AG04449 (cell line): ENCODE measurements around the gene TNS1.

ENCODE experiments used
- CTCF ChIA-PET: fragments of 350-600 bp; formaldehyde crosslinking; extraction: SDS; loops from one replicate; lab custom pipeline; 2021; ENCODE audit warnings: antibody characterized with exemption; lab: Yijun Ruan, JAX
- POLR2A ChIA-PET: fragments of 400-600, 350-600 bp; formaldehyde crosslinking; extraction: SDS; loops from one replicate; lab custom pipeline; 2020; ENCODE audit warnings: antibody characterized with exemption, inconsistent platforms; lab: Yijun Ruan, JAX
- DNase-seq: peaks from one replicate; pipeline ENCODE4 v3.0.0-alpha.2; 2010; ENCODE audit warnings: low read depth, low spot score
- H3K4me3 ChIP-seq: 2 replicates; pipeline ENCODE4 v1.5.1; 2011; ENCODE audit warnings: low read depth, mild to moderate bottlenecking, control low read depth, low read length
- TF ChIP-seq, protein P1 (sequence below): IDR thresholded peaks from one replicate; pipeline ENCODE4 v1.5.1; 2011; ENCODE audit warnings: mild to moderate bottlenecking, moderate library complexity, low read length, control low read depth, inconsistent platforms; ENCODE audit not compliant: insufficient read depth; ENCODE audit errors: missing control alignments

Gene TNS1

GRCh38 chr2:217832115-217832514 is 170.7 kb downstream of the TNS1 start:
- DNase-seq: no peak
- CTCF ChIA-PET: interaction anchor here (1.0 to 1.1 kb wide), 2 partner anchors 12 to 13 kb away, joined by 3 read pairs; no protein-coding TSS in a partner anchor
- POLR2A ChIA-PET: no interaction called here
- no peak overlapping the region for H3K4me3 ChIP-seq
- TF ChIP-seq, protein P1, sequence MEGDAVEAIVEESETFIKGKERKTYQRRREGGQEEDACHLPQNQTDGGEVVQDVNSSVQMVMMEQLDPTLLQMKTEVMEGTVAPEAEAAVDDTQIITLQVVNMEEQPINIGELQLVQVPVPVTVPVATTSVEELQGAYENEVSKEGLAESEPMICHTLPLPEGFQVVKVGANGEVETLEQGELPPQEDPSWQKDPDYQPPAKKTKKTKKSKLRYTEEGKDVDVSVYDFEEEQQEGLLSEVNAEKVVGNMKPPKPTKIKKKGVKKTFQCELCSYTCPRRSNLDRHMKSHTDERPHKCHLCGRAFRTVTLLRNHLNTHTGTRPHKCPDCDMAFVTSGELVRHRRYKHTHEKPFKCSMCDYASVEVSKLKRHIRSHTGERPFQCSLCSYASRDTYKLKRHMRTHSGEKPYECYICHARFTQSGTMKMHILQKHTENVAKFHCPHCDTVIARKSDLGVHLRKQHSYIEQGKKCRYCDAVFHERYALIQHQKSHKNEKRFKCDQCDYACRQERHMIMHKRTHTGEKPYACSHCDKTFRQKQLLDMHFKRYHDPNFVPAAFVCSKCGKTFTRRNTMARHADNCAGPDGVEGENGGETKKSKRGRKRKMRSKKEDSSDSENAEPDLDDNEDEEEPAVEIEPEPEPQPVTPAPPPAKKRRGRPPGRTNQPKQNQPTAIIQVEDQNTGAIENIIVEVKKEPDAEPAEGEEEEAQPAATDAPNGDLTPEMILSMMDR: no peak

DNA sequence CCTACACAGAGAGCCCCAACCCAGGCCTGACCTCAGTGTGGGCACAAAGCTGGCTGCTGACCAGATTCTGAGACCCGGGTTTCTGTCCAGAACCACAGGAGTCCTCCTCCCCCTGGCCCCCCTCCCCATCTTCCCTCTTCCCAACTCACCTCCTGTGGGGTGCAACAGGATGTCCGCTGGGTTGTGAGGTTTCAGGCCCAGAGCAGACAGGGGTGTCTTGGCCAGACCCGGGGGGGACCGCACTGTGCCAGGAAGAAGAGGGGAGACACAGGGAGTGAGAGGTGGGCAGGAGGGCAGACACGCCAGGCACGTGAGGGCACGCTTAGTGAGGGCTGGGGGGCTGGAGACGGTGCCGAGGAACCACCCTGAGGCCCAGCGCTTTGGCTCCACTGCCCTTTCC is 171.5 kb downstream of the TNS1 start:
- POLR2A ChIA-PET: no interaction called here
- TF ChIP-seq, protein P1: no peak
- no peak for DNase-seq
- CTCF ChIA-PET: no interaction called here
- no peak overlapping the region for H3K4me3 ChIP-seq

DNA sequence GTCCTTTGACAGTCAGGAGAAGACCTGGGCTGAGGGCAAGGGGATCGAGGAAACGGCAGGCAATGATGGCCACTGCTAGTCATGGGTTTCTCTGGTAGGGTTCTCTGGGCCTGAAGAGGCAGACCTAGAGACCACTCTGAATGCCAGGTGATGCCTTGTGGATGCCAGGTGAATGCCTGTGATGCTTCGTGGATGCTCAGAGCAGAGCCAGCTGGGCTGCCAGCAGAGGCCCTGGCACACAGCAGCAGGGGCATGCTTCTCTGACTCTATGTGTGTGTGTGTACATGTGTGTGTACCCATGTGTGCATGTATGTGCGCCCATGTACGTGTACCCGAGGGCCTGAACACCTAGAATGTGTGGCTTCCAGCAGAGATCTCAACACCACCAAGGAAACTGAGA is 172.0 kb downstream of the TNS1 start:
- TF ChIP-seq, protein P1: no peak
- ChIA-PET CTCF (interaction anchor here (1.2 to 1.5 kb wide), 2 partner anchors 9 to 156 kb away, joined by 3 to 4 read pairs; no protein-coding TSS in a partner anchor), POLR2A (no interaction called here)
- H3K4me3 ChIP-seq: no peak overlapping the region
- DNase-seq: no peak

DNA sequence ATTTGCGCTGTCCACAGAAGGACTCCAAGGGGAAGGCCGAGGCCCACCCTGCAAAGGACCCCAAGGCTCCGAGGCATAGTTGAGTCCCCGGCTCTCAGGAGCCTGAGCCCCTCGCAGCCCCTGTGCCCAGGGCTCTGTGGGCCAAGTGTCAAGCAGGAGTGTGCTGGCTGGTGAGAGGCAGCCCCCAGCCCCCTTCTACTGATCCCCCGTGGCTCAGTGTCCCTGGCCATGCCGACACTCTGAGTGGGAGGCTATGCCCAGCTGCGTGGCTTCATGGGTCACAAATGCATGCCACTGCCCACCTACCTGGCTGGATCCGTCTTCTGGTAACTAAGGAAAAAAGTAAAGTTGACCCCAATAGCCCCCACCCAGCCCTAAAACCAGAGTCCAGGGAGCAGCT is 172.7 kb downstream of the TNS1 start:
- no peak for DNase-seq
- ChIA-PET CTCF (interaction anchor here (1.2 to 1.5 kb wide), 2 partner anchors 10 to 157 kb away, joined by 3 to 4 read pairs; no protein-coding TSS in a partner anchor), POLR2A (no interaction called here)
- TF ChIP-seq, protein P1: no peak
- H3K4me3 ChIP-seq: no peak overlapping the region

DNA sequence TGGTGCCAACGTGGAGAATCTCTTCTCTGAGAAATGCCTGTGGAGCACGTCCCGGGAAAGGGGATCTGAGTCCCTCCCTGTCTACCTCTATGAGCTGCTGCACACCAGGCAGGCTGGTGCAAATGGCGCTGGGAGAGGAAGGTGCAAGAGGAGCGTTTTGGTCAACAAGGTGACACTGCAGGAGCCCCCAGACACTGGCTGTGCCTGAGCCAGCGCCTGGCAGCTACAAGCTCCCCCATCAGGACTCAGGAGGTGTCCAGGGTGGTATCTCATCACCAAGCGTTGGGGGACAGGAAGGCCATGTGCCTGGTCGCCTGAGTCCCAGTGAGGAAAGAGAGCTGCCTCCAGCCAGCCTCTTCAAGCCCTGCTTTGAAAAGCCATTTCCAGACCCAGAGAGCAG is 173.4 kb downstream of the TNS1 start:
- DNase-seq: no peak
- no peak overlapping the region for H3K4me3 ChIP-seq
- ChIA-PET CTCF (interaction anchor here (1.5 kb wide), 1 partner anchor 10 kb away, joined by 4 read pairs; no protein-coding TSS in a partner anchor), POLR2A (no interaction called here)
- TF ChIP-seq, protein P1: no peak

DNA sequence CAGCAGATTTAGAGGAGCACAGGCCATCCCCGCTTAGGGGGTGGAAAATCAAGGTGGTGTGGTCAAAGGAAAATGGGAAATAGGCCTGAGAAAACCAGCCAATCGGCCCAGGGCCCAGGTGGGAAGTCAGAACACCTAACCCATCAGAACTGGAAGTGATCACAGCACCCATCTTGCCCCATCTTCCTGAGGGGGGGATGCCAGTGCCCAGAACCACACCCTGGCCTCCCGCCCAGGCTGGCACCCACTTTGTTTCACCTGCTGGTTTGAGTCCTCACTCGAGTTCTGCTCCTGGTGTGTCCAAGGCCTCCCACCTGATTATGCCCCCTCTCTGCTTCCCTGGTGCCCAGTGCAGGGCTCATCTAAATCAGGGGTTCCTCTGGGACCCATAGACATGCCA is 174.5 kb downstream of the TNS1 start:
- TF ChIP-seq, protein P1: no peak
- no peak overlapping the region for H3K4me3 ChIP-seq
- ChIA-PET POLR2A (no interaction called here), CTCF (interaction anchor here (1.3 kb wide), 1 partner anchor 19 kb away, joined by 3 read pairs; no protein-coding TSS in a partner anchor)
- no peak for DNase-seq
